HG03571 (cell line): ENCODE data around the gene ZNF516.

Source experiments
- ATAC-seq: cut with Tn5 transposase; IDR thresholded peaks from one replicate; pipeline ENCODE4 v1.9.1; 2021; ENCODE audit not compliant: unreplicated experiment

ZNF516 gene

GRCh38 chr18:76384861-76385680, 110.0 kb downstream of the ZNF516 start:
- ATAC-seq, result no peak

- no peak for ATAC-seq
These were observed 110.8 kb downstream of the ZNF516 start for GRCh38 chr18:76384114-76384790.

- no peak for ATAC-seq
These were observed 111.4 kb downstream of the ZNF516 start for GRCh38 chr18:76383636-76384035.

- no peak for ATAC-seq
These were observed 112.8 kb downstream of the ZNF516 start for GRCh38 chr18:76382275-76382674.

- no peak for ATAC-seq
These were observed 114.1 kb downstream of the ZNF516 start for GRCh38 chr18:76380791-76381405.

GRCh38 chr18:76380127-76380729, 114.8 kb downstream of the ZNF516 start:
- no peak for ATAC-seq

- no peak for ATAC-seq
These were observed 115.6 kb downstream of the ZNF516 start for GRCh38 chr18:76379226-76380126.

- ATAC-seq, result no peak
These were observed 116.4 kb downstream of the ZNF516 start for GRCh38 chr18:76378526-76379215.

- ATAC-seq, result no peak
These were observed 117.7 kb downstream of the ZNF516 start for GRCh38 chr18:76377359-76377756.

- no peak for ATAC-seq
These were observed 118.2 kb downstream of the ZNF516 start for GRCh38 chr18:76376668-76377358.

- ATAC-seq, result no peak
These were observed 118.8 kb downstream of the ZNF516 start for GRCh38 chr18:76376225-76376624.

GRCh38 chr18:76374330-76375281, 120.4 kb downstream of the ZNF516 start:
- peak; percentile 54 for ATAC-seq

- ATAC-seq, result no peak
These were observed 121.7 kb downstream of the ZNF516 start for GRCh38 chr18:76373297-76373696.

GRCh38 chr18:76371301-76372203, 123.5 kb downstream of the ZNF516 start:
- no peak for ATAC-seq

GRCh38 chr18:76370686-76371085, 124.4 kb downstream of the ZNF516 start:
- no peak for ATAC-seq

- ATAC-seq, result no peak
These were observed 124.8 kb downstream of the ZNF516 start for GRCh38 chr18:76370201-76370600.

- no peak for ATAC-seq
These were observed 125.3 kb downstream of the ZNF516 start for GRCh38 chr18:76369791-76370190.
